HG03159 (cell line): ENCODE data around the gene APOBEC3B.
"Not testable (repeated sequence)": the region's sequence is repeated elsewhere in the genome, so short reads cannot be mapped to it uniquely, and the experiment has no call there.

Source experiments
- ATAC-seq: cut with Tn5 transposase; IDR thresholded peaks from one replicate; pipeline ENCODE4 v1.9.1; 2021; ENCODE audit warnings: mild to moderate bottlenecking, moderate library complexity; ENCODE audit not compliant: unreplicated experiment

APOBEC3B gene

GRCh38 chr22:39026509-39027150 lies 44.5 kb downstream of the APOBEC3B start:
- ATAC-seq: no peak

- no peak for ATAC-seq
These were observed 45.6 kb downstream of the APOBEC3B start for GRCh38 chr22:39027717-39028116.

- no peak for ATAC-seq
These were observed 46.1 kb downstream of the APOBEC3B start for GRCh38 chr22:39028281-39028680.

GRCh38 chr22:39029227-39029626 lies 47.1 kb downstream of the APOBEC3B start:
- no peak for ATAC-seq

GRCh38 chr22:39030705-39031104 lies 48.6 kb downstream of the APOBEC3B start:
- ATAC-seq: no peak

GRCh38 chr22:39031434-39032295 lies 49.5 kb downstream of the APOBEC3B start:
- ATAC-seq: not testable (repeated sequence)

GRCh38 chr22:39037071-39037470 lies 54.9 kb downstream of the APOBEC3B start:
- ATAC-seq: not testable (repeated sequence)

- no peak for ATAC-seq
These were observed 57.4 kb downstream of the APOBEC3B start for GRCh38 chr22:39039306-39040126.

- not testable (repeated sequence) for ATAC-seq
These were observed 58.0 kb downstream of the APOBEC3B start for GRCh38 chr22:39040155-39040537.

GRCh38 chr22:39040538-39041296 lies 58.6 kb downstream of the APOBEC3B start, which contains the start of gene APOBEC3F:
Gene APOBEC3F (plus strand): TSS chr22:39040864. CDS start chr22:39040961, 97 bp downstream.
- peak; percentile 75 for ATAC-seq

- no peak for ATAC-seq
These were observed 59.8 kb downstream of the APOBEC3B start for GRCh38 chr22:39041908-39042307.
